ENCODE results near the gene GALNT2. TPM values are rescaled to one million over a fixed set of nuclear protein-coding genes. Genes with fewer than 3 reads are reported as not detected.

The GALNT2 gene
- total and polyA plus RNA-seq, 10 donors: 7.9 to 44.8 (median 36.9) TPM

GRCh38 chr1:230025686-230026085, 41.4 kb upstream of the GALNT2 start:
- Histone ChIP-seq H3K27ac (no peak overlapping the region), H3K4me3 (no peak overlapping the region), H3K4me1 (no peaks in the 10 kb centered on the region), H3K27me3 (replicated peaks in 1 of 7) (no peaks in the 10 kb centered on the region), H3K9me3 (peaks cover 0 to 16% (median 7%) of the 10 kb centered on the region in 8 donors), H3K36me3 (no peaks in the 10 kb centered on the region)
- TF ChIP-seq POLR2AphosphoS5 (IDR thresholded peaks at IDR 0.05) (no peak), CTCF (IDR thresholded peaks at IDR 0.05 in 8 of 11, conservative IDR thresholded peaks at IDR 0.05 in 3 of 11) (no peak), POLR2A (IDR thresholded peaks at IDR 0.05) (no peak)
- DNase-seq: no peak
- WGBS, 5 donors: 57 to 86% (median 72%) methylated on average over 3 of the region's 3 CpGs
- intact Hi-C loops (cut with DNase I; ENCODE audit: low total_unique reads): no loop called here

GRCh38 chr1:230026139-230026538, 40.9 kb upstream of the GALNT2 start:
- Histone ChIP-seq H3K4me3 (no peak overlapping the region), H3K27me3 (replicated peaks in 1 of 7) (no peaks in the 10 kb centered on the region), H3K9me3 (peaks cover 0 to 16% (median 7%) of the 10 kb centered on the region in 8 donors), H3K36me3 (no peaks in the 10 kb centered on the region), H3K4me1 (no peaks in the 10 kb centered on the region), H3K27ac (no peak overlapping the region)
- TF ChIP-seq CTCF (IDR thresholded peaks at IDR 0.05 in 8 of 11, conservative IDR thresholded peaks at IDR 0.05 in 3 of 11) (no peak), POLR2AphosphoS5 (IDR thresholded peaks at IDR 0.05) (no peak), POLR2A (IDR thresholded peaks at IDR 0.05) (no peak)
- DNase-seq: no peak
- intact Hi-C loops (cut with DNase I; ENCODE audit: low total_unique reads): no loop called here
- 47 to 100% (median 90%) methylated on average over 1 of the region's 1 CpG for WGBS, 5 donors

GRCh38 chr1:230026572-230026971, 40.5 kb upstream of the GALNT2 start:
- 75 to 85% (median 83%) methylated on average over 5 of the region's 5 CpGs for WGBS, 5 donors

More at GRCh38 chr1:230026572-230026971, 40.5 kb upstream of the GALNT2 start:
- no peaks in the 10 kb centered on the region for H3K27me3 ChIP-seq (replicated peaks in 1 of 7)
- H3K4me1 ChIP-seq: no peaks in the 10 kb centered on the region
- DNase-seq: no peak
- H3K36me3 ChIP-seq: no peaks in the 10 kb centered on the region
- TF ChIP-seq CTCF (IDR thresholded peaks at IDR 0.05 in 8 of 11, conservative IDR thresholded peaks at IDR 0.05 in 3 of 11) (no peak), POLR2A (IDR thresholded peaks at IDR 0.05) (no peak)
- H3K9me3 ChIP-seq: peaks cover 0 to 16% (median 7%) of the 10 kb centered on the region in 8 donors
- H3K4me3 ChIP-seq: no peak overlapping the region
- no peak overlapping the region for H3K27ac ChIP-seq
- intact Hi-C loops (cut with DNase I; ENCODE audit: low total_unique reads): no loop called here

Data from spleen (tissue), 11 donors.